H9 (cell line): ENCODE results near the gene GSC2. TPM values are rescaled to one million over a fixed set of nuclear protein-coding genes. Genes with fewer than 3 reads are reported as not detected.

Experiments
- DNase-seq: peaks from one replicate; pipeline ENCODE4 v3.0.0-alpha.2; 2017
- H2AFZ ChIP-seq: one replicate; pipeline ENCODE4 v1.6.1; 2013; ENCODE audit warnings: mild to moderate bottlenecking, low read length, control low read depth, moderate library complexity
- H2AK5ac ChIP-seq: 2 replicates; pipeline ENCODE4 v1.6.1; 2013; ENCODE audit warnings: low read length, control low read depth, mixed read lengths; ENCODE audit not compliant: insufficient read length
- H2BK120ac ChIP-seq: one replicate; pipeline ENCODE4 v1.6.1; 2013; ENCODE audit warnings: low read depth, mild to moderate bottlenecking, low read length, control low read depth, inconsistent platforms; ENCODE audit not compliant: poor library complexity, severe bottlenecking
- H2BK12ac ChIP-seq: 2 replicates; pipeline ENCODE4 v1.6.1; 2013; ENCODE audit warnings: low read length, control low read depth, mixed read lengths, low read depth; ENCODE audit not compliant: insufficient read length
- H2BK15ac ChIP-seq: 2 replicates; pipeline ENCODE4 v1.6.1; 2013; ENCODE audit warnings: low read depth, low read length, control low read depth
- H2BK20ac ChIP-seq: one replicate; pipeline ENCODE4 v1.6.1; 2013; ENCODE audit warnings: low read depth, mild to moderate bottlenecking, low read length, control low read depth, inconsistent platforms; ENCODE audit not compliant: poor library complexity, severe bottlenecking
- H2BK5ac ChIP-seq: 2 replicates; pipeline ENCODE4 v1.6.1; 2013; ENCODE audit warnings: low read length, control low read depth, mixed read lengths; ENCODE audit not compliant: insufficient read length
- H3K14ac ChIP-seq: 2 replicates; pipeline ENCODE4 v1.6.1; 2013; ENCODE audit warnings: low read length, control low read depth; ENCODE audit not compliant: insufficient read depth
- H3K18ac ChIP-seq: 2 replicates; pipeline ENCODE4 v1.6.1; 2013; ENCODE audit warnings: low read depth, mild to moderate bottlenecking, mixed read lengths, low read length, control low read depth; ENCODE audit not compliant: insufficient read length
- H3K23ac ChIP-seq: 2 replicates; pipeline ENCODE4 v1.6.1; 2013; ENCODE audit warnings: low read length, control low read depth, mixed read lengths, low read depth; ENCODE audit not compliant: insufficient read length
- H3K23me2 ChIP-seq: 2 replicates; pipeline ENCODE4 v1.6.1; 2013; ENCODE audit warnings: low read depth, mild to moderate bottlenecking, mixed read lengths, low read length, control low read depth; ENCODE audit not compliant: insufficient read length, poor library complexity, severe bottlenecking
- H3K27ac ChIP-seq: 2 replicates; pipeline ENCODE4 v1.5.1; 2013; ENCODE audit warnings: low read length, control low read depth, mixed read lengths, low read depth; ENCODE audit not compliant: insufficient read length
- H3K27me3 ChIP-seq: 2 replicates; pipeline ENCODE4 v1.6.1; 2013; ENCODE audit warnings: low read length, control low read depth, inconsistent platforms; ENCODE audit not compliant: insufficient read depth
- H3K4ac ChIP-seq: 2 replicates; pipeline ENCODE4 v1.6.1; 2013; ENCODE audit warnings: low read depth, mild to moderate bottlenecking, control low read depth, inconsistent platforms, low read length, moderate library complexity
- H3K4me1 ChIP-seq: 2 replicates; pipeline ENCODE4 v1.6.1; 2013; ENCODE audit warnings: low read length, control low read depth, inconsistent platforms; ENCODE audit not compliant: insufficient read depth
- H3K4me2 ChIP-seq: 2 replicates; pipeline ENCODE4 v1.6.1; 2013; ENCODE audit warnings: low read length, control low read depth, mixed read lengths; ENCODE audit not compliant: insufficient read length, insufficient read depth
- H3K56ac ChIP-seq: 2 replicates; pipeline ENCODE4 v1.6.1; 2013; ENCODE audit warnings: low read depth, mild to moderate bottlenecking, mixed read lengths, low read length, control low read depth; ENCODE audit not compliant: insufficient read length
- H3K79me1 ChIP-seq: 2 replicates; pipeline ENCODE4 v1.6.1; 2013; ENCODE audit warnings: low read depth, mild to moderate bottlenecking, moderate library complexity, low read length, control low read depth, inconsistent platforms; ENCODE audit not compliant: insufficient read depth, poor library complexity, severe bottlenecking
- H3K79me2 ChIP-seq: 2 replicates; pipeline ENCODE4 v1.6.1; 2013; ENCODE audit warnings: low read length, control low read depth, inconsistent platforms; ENCODE audit not compliant: insufficient read depth
- H3K9ac ChIP-seq: 2 replicates; pipeline ENCODE4 v1.6.1; 2013; ENCODE audit warnings: low read length, control low read depth, mixed read lengths; ENCODE audit not compliant: insufficient read length; ENCODE audit errors: extremely low read depth
- H3K9me3 ChIP-seq: one replicate; pipeline ENCODE4 v1.6.1; 2013; ENCODE audit warnings: low read depth, low read length, inconsistent platforms; ENCODE audit not compliant: control insufficient read depth
- H3T11ph ChIP-seq: one replicate; pipeline ENCODE4 v1.6.1; 2013; ENCODE audit warnings: mild to moderate bottlenecking, low read length, control low read depth, inconsistent platforms
- H4K20me1 ChIP-seq: one replicate; pipeline ENCODE4 v1.6.1; 2013; ENCODE audit not compliant: control insufficient read depth, insufficient read length, insufficient read depth
- H4K5ac ChIP-seq: 2 replicates; pipeline ENCODE4 v1.6.1; 2013; ENCODE audit warnings: low read depth, mild to moderate bottlenecking, mixed read lengths, low read length, control low read depth; ENCODE audit not compliant: insufficient read length
- H4K8ac ChIP-seq: replicated peaks from 2 replicates; pipeline ENCODE4 v1.6.1; 2013; ENCODE audit warnings: low read length, control low read depth, mixed read lengths, low read depth; ENCODE audit not compliant: insufficient read length
- H4K91ac ChIP-seq: 2 replicates; pipeline ENCODE4 v1.6.1; 2013; ENCODE audit warnings: low read depth, mild to moderate bottlenecking, moderate library complexity, mixed read lengths, low read length, control low read depth; ENCODE audit not compliant: insufficient read length
- H3K27ac Mint-ChIP-seq, 3 experiments: 2 replicates in 2 of 3; 3 replicates in 1 of 3; pipeline ENCODE4 v1.8.0; 2020 to 2021; ENCODE audit warnings: mixed read lengths in 3 of 3, mild to moderate bottlenecking in 1 of 3, moderate library complexity in 1 of 3
- H3K27me3 Mint-ChIP-seq: 2 replicates; pipeline ENCODE4 v1.8.0; 2021; ENCODE audit warnings: low read depth, mild to moderate bottlenecking, moderate library complexity, mixed read lengths
- H3K36me3 Mint-ChIP-seq, 3 experiments: 2 replicates in 2 of 3; 3 replicates in 1 of 3; pipeline ENCODE4 v1.8.0; 2020 to 2021; ENCODE audit warnings: low read depth in 3 of 3, mixed read lengths in 3 of 3; ENCODE audit not compliant: insufficient read depth in 1 of 3
- H3K4me1 Mint-ChIP-seq, 2 experiments: 2 replicates each; pipeline ENCODE4 v1.8.0; 2020; ENCODE audit warnings: mixed read lengths in 2 of 2
- H3K4me3 Mint-ChIP-seq, 2 experiments: 2 replicates in 1 of 2; 3 replicates in 1 of 2; pipeline ENCODE4 v1.8.0; 2020 to 2021; ENCODE audit warnings: mild to moderate bottlenecking in 2 of 2, mixed read lengths in 2 of 2, moderate library complexity in 1 of 2
- H3K9me3 Mint-ChIP-seq, 2 experiments: 2 replicates in 1 of 2; 3 replicates in 1 of 2; pipeline ENCODE4 v1.8.0; 2020; ENCODE audit warnings: mild to moderate bottlenecking in 2 of 2, mixed read lengths in 2 of 2, moderate library complexity in 1 of 2
- CTCF ChIP-seq: fragments of 200-600 bp; sonication (generic); conservative IDR thresholded peaks from 3 replicates; pipeline ENCODE4 v1.8.0; 2021; ENCODE audit warnings: antibody characterized with exemption, mild to moderate bottlenecking
- total RNA-seq: library from RNA; stranded (reverse); gene quantifications from 2 replicates; pipeline ENCODE4 v1.2.1, GENCODE V29; 2021

Gene GSC2
- total RNA-seq, 1 experiment from 2014 or later: 0.22 TPM

- Histone ChIP-seq H3K27me3 (no peaks in the 10 kb centered on the region), H2AFZ (no peak overlapping the region), H3T11ph (no peak overlapping the region), H4K91ac (no peak overlapping the region), H3K56ac (no peak overlapping the region), H2BK12ac (no peak overlapping the region), H2BK120ac (no peak overlapping the region), H3K23ac (no peak overlapping the region), H3K18ac (no peak overlapping the region), H3K9me3 (no peaks in the 10 kb centered on the region), H3K14ac (no peak overlapping the region), H3K79me1 (peaks cover 4% of the 10 kb centered on the region), H2BK20ac (no peak overlapping the region), H2BK5ac (no peak overlapping the region), H3K79me2 (peaks cover 28% of the 10 kb centered on the region; the same call in 1 of the 2 replicates), H4K5ac (no peak overlapping the region), H2AK5ac (no peak overlapping the region), H3K23me2 (no peaks in the 10 kb centered on the region), H3K27ac (no peak overlapping the region), H3K4me2 (no peak overlapping the region), H3K4ac (no peak overlapping the region), H3K9ac (no peak overlapping the region), H4K20me1 (peaks cover 2% of the 10 kb centered on the region), H4K8ac (no peak overlapping the region), H3K4me1 (peaks cover 8% of the 10 kb centered on the region; the same call in 1 of the 2 replicates), H2BK15ac (no peak overlapping the region)
- peaks cover 23 to 34% of the 10 kb centered on the region in 2 experiments for H3K4me1 Mint-ChIP-seq
- no peak for DNase-seq
- H3K9me3 Mint-ChIP-seq: no peaks in the 10 kb centered on the region
- no peaks in the 10 kb centered on the region for H3K27me3 Mint-ChIP-seq
- no peak overlapping the region for H3K4me3 Mint-ChIP-seq
- no peak for TF ChIP-seq CTCF
- H3K36me3 Mint-ChIP-seq: peaks cover 0 to 4% (median 1%) of the 10 kb centered on the region in 3 experiments; a peak in 1 of 7 replicates
- H3K27ac Mint-ChIP-seq: no peak overlapping the region
These were observed 39.4 kb downstream of the GSC2 start for GRCh38 chr22:19110646-19111045.
